Duodenal mucosa (tissue), 2 donors: ENCODE data around the gene CATSPER4.

Experiments used
- H3K27ac ChIP-seq: one replicate; pipeline ENCODE4 v1.7.0; 2013; ENCODE audit warnings: low read depth, low read length
- H3K27me3 ChIP-seq, 2 donors: one replicate each; pipeline ENCODE4 v1.7.0; 2013; ENCODE audit warnings: low read length in 2 of 2, control low read depth in 1 of 2; ENCODE audit not compliant: insufficient read depth in 2 of 2, control insufficient read depth in 1 of 2
- H3K36me3 ChIP-seq, 2 donors: one replicate each; pipeline ENCODE4 v1.7.0; 2013; ENCODE audit warnings: low read length in 2 of 2, control low read depth in 1 of 2; ENCODE audit not compliant: insufficient read depth in 2 of 2, control insufficient read depth in 1 of 2
- H3K4me1 ChIP-seq, 2 donors: one replicate each; pipeline ENCODE4 v1.7.0; 2013; ENCODE audit warnings: low read length in 2 of 2, control low read depth in 1 of 2; ENCODE audit not compliant: insufficient read depth in 2 of 2, control insufficient read depth in 1 of 2
- H3K4me3 ChIP-seq, 2 donors: one replicate each; pipeline ENCODE4 v1.7.0; 2013; ENCODE audit warnings: low read length in 2 of 2, low read depth in 1 of 2
- H3K9ac ChIP-seq, 2 donors: one replicate each; pipeline ENCODE4 v1.7.0; 2013; ENCODE audit warnings: low read length in 2 of 2, low read depth in 1 of 2
- H3K9me3 ChIP-seq, 2 donors: one replicate each; pipeline ENCODE4 v1.7.0; 2013; ENCODE audit warnings: low read length in 2 of 2, control low read depth in 1 of 2; ENCODE audit not compliant: control insufficient read depth in 1 of 2

The CATSPER4 gene

DNA sequence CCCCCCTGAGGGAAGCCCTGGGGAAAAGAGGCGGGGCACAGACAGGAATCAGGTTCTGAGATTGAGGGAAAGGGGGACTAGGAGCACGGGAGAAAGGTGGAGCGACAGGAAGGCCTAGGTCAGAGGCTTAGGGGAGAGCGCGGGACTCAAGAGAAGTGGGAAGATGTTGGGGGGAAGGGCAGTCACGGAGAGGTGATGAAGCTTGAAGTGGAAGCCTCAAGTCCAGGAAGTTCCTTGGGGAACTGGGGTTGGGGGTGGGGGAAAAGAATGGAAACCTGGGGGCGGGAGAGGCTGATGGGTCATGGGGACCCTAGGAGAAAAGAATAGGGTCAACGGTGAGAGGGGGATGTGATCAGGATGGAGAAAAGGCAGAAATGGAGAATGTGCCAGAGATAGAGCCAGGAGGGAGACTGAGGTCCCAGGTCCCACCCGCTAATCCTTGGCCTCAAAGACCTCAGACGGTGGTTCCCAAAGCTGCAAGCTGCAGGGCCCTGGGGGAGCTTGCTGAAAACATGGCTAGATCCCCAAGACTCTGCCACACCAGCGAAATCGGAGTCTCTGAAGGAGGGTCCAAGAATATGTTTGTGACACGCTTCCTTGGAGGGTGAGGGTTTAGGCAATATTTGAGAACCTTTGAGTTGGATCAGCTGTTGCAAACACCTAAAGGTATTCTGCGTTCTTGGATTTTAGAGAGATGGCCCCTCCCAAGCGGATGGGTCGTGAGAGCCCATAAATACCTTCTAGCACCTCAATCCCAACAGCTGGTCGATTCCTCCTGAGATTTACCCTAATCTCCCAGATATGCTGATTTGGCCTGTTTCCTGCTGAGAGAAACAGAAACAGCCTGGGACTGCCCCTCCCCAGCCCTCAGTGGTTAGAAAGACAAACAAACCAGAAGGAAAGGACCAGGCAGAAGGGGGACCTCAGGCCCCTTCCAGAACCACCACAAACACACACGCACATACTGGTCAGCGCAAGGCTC, 25.2 kb upstream of the CATSPER4 start:
- Histone ChIP-seq H3K4me3 (no peak overlapping the region), H3K36me3 (no peaks in the 10 kb centered on the region), H3K4me1 (peaks cover 18 to 20% of the 10 kb centered on the region in 2 donors), H3K27ac (no peak overlapping the region), H3K9ac (no peak overlapping the region), H3K9me3 (no peaks in the 10 kb centered on the region), H3K27me3 (peaks cover 11 to 16% of the 10 kb centered on the region in 2 donors)

DNA sequence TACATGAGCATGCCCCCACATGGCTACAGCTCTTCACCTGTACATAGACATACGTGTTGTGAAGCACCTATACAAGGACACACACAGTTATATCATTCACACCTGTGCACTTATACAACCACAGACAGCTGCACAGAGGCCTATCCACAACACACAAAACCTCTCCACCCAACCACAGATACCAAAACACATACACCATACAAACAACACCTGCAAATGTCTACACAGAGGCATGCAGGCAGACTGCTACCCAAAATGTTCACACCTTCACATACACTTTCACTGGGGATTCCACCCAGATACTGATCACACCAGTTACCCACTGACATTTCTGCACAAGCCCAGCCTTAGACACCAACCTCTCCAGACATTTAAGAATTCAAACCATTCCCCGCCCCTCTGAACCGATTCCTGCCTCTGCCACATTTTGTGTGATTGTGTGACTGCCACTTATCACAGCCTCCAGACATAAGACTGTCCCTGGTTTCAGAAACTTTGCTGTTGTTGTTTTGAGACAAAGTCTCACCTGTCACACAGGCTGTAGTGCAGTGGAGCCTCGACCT, 23.6 kb upstream of the CATSPER4 start:
- H3K27me3 ChIP-seq: peaks cover 8% of the 10 kb centered on the region in 2 donors
- H3K36me3 ChIP-seq: no peaks in the 10 kb centered on the region
- peaks cover 15 to 24% of the 10 kb centered on the region in 2 donors for H3K4me1 ChIP-seq
- no peaks in the 10 kb centered on the region for H3K9me3 ChIP-seq
- H3K9ac ChIP-seq: no peak overlapping the region
- H3K4me3 ChIP-seq: no peak overlapping the region
- no peak overlapping the region for H3K27ac ChIP-seq

GRCh38 chr1:26168410-26169197, 21.8 kb upstream of the CATSPER4 start, which contains the start of gene C1orf232:
Gene C1orf232, minus strand, starts transcription at chr1:26168963. Its CDS starts 464 bp downstream, at chr1:26168499.
- H3K36me3 ChIP-seq: no peaks in the 10 kb centered on the region
- H3K27ac ChIP-seq: peak within 1 kb of the TSS; percentile 56
- H3K9ac ChIP-seq: peak within 1 kb of the TSS; percentile 86 to 96

DNA sequence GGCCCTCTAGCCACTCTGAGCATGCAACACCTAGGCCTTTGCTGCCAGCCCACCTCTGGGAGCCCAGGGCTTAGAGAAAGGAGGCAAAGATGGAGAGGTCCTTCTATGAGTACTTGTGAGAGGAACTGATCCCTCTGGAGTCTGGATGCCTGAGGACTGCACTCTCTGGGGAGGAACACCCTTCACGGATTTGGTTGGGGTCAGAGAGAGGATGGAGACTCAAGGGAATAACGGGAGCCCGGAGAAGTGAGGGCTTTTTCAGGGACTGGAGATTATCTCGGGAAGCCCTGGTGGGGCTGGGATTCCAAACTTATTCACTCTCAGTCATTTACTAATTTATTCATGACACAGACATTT, 21.2 kb upstream of the CATSPER4 start:
- Histone ChIP-seq H3K4me1 (peaks cover 15 to 20% of the 10 kb centered on the region in 2 donors), H3K9me3 (no peaks in the 10 kb centered on the region), H3K27me3 (no peaks in the 10 kb centered on the region), H3K27ac (no peak overlapping the region), H3K36me3 (no peaks in the 10 kb centered on the region), H3K9ac (peak overlapping the region; percentile 86 to 96), H3K4me3 (peak overlapping the region; percentile 84 to 94)

More at GRCh38 chr1:26168410-26169197, 21.8 kb upstream of the CATSPER4 start, which contains the start of gene C1orf232:
- Histone ChIP-seq H3K4me1 (peaks cover 15 to 24% of the 10 kb centered on the region in 2 donors), H3K9me3 (no peaks in the 10 kb centered on the region), H3K27me3 (no peaks in the 10 kb centered on the region), H3K4me3 (peak within 1 kb of the TSS; percentile 84 to 94)

DNA sequence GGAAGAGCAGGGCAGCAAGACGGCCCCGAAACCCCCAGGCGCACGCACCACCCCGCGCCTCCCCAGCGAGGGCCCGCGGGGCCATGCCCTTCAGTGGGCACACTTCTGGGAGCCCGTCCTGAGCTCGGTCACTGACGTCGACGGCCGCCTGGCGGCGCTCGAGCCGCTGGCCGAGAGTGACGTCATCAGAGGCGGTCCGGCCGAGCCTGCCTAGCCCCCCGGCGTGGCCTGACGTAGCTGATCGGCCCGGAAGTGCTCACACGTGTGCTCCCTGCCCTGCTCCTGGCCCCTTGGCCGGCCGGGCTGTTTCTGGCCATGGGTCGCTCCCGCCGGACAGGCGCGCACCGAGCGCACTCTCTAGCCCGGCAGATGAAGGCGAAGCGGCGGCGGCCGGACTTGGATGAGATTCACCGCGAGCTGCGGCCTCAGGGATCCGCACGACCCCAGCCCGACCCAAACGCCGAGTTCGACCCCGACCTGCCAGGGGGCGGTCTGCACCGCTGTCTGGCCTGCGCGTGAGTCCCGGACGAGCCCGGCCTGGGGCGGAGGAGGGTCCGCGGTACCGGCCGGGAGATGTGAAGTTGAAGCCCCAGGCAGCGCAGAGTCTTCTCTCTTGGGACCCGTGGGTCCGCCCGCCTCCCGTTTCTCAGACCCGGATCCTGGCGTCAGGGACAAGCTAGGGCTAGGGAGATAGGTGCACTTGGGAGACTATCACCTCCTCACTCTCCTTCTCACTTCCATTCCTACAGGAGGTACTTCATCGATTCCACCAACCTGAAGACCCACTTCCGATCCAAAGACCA, 20.5 kb upstream of the CATSPER4 start, which contains the start of gene ZNF593:
TSS of gene ZNF593 (plus strand) at position 240 of the 803 bp plus-strand sequence. CDS start at position 316, 76 bp downstream.
- Histone ChIP-seq H3K27me3 (no peaks in the 10 kb centered on the region), H3K27ac (peak within 1 kb of the TSS; percentile 56), H3K9ac (peak within 1 kb of the TSS; percentile 86 to 96), H3K9me3 (no peaks in the 10 kb centered on the region), H3K36me3 (no peaks in the 10 kb centered on the region), H3K4me3 (peak within 1 kb of the TSS; percentile 84 to 94), H3K4me1 (peaks cover 11 to 17% of the 10 kb centered on the region in 2 donors)

DNA sequence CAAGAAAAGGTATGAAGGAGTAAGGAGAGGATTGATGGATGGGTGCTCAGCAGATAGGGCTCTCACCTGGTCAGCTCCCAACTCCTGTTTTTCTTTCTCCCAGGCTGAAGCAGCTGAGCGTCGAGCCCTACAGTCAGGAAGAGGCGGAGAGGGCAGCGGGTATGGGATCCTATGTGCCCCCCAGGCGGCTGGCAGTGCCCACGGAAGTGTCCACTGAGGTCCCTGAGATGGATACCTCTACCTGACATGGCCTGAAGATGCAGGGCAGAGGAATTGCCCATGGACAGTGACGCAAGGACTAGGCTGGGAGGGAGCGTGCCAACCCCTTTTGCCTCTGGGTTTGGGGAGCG, 20.0 kb upstream of the CATSPER4 start:
- Histone ChIP-seq H3K36me3 (no peaks in the 10 kb centered on the region), H3K27ac (no peak overlapping the region), H3K4me1 (peaks cover 11 to 17% of the 10 kb centered on the region in 2 donors), H3K27me3 (no peaks in the 10 kb centered on the region), H3K9ac (peak overlapping the region; percentile 86 to 96), H3K9me3 (no peaks in the 10 kb centered on the region), H3K4me3 (peak overlapping the region; percentile 84 to 94)

GRCh38 chr1:26171084-26172072, 19.0 kb upstream of the CATSPER4 start, which contains the start of gene ZNF593OS:
Gene ZNF593OS, minus strand, starts transcription at chr1:26171832. Its CDS starts 171 bp downstream, at chr1:26171661.
- H3K4me1 ChIP-seq: peaks cover 11 to 17% of the 10 kb centered on the region in 2 donors
- H3K9ac ChIP-seq: peak within 1 kb of the TSS; percentile 86 to 96
- H3K9me3 ChIP-seq: no peaks in the 10 kb centered on the region
- no peak within 1 kb of the TSS for H3K27ac ChIP-seq
- H3K27me3 ChIP-seq: no peaks in the 10 kb centered on the region
- H3K4me3 ChIP-seq: peak within 1 kb of the TSS; percentile 84 to 94
- no peaks in the 10 kb centered on the region for H3K36me3 ChIP-seq

DNA sequence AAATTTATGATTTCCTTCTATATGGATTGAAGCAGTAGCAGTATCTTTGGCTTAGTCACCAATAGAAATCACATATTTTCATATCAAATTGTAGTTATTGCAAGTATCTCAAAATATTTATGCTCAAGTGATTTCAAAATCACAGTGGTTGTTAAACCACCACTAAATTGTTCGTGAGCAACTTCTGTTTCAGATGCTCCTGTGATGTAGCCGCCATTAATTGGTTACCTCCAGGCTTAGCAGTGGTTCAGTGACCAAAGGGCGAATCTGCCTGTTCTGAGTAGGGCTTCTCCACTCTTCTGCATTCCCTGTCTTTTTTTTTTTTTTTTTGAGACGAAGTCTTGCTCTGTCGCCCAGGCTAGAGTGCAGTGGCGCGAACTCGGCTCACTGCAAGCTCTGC, 15.1 kb upstream of the CATSPER4 start:
- H3K27ac ChIP-seq: no peak overlapping the region
- no peaks in the 10 kb centered on the region for H3K27me3 ChIP-seq
- H3K9me3 ChIP-seq: no peaks in the 10 kb centered on the region
- H3K36me3 ChIP-seq: peaks cover 0 to 3% of the 10 kb centered on the region in 2 donors
- H3K4me3 ChIP-seq: no peak overlapping the region
- peaks cover 8 to 18% of the 10 kb centered on the region in 2 donors for H3K4me1 ChIP-seq
- H3K9ac ChIP-seq: no peak overlapping the region
